ENCODE results near the gene NEUROD2. TPM values are rescaled to one million over a fixed set of nuclear protein-coding genes. Genes with fewer than 3 reads are reported as not detected.

NEUROD2 gene
- total and polyA plus RNA-seq, 7 donors = 0.23 to 1.2 (median 0.33) TPM; not detected in 4

DNA sequence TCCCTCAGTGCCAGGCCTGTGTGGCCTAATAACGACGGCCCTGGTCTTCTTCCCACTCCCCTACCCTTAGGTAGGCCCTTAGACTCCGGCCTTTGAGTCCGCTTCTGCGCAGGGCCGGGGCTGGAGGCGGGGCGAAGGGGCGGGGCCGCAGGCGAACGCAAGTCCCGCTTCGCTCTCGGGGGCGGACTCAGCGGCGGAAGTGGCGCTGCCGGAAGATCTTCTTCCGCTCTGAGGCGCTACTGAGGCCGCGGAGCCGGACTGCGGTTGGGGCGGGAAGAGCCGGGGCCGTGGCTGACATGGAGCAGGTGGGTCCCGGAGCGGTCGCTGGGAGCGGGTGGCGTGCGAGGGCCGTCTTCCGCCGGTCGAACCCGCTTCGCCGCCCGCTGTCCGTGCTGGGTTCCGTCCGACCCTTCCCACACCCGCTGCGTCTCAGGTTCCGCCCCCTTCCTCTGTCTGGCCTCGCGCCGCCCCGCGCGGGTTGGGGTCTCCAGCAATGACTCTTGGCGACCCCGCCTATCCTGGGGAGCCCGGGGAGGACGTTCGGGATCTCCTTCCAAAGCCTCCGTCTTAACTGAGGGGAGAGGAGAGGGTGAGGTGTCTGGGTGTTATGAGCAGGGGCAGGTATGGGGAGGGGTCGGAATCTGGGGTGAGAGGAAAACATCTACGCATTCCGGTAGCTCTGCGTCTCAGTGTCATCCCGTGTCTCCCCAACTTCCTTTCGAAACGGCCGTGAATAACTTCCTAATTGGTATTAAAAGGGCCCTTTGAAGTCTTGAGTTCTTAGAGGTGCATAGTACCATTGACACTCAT, 29.4 kb upstream of the NEUROD2 start, which contains the start of gene STARD3:
TSS of gene STARD3 (plus strand) at position 218 of the 810 bp plus-strand sequence. CDS start 16,388 bp downstream, outside the sequence.
- no peaks in the 10 kb centered on the region for H3K9me3 ChIP-seq
- intact Hi-C loops (cut with DNase I) = loop anchor here (2.0 kb wide), 2 partner anchors 94 to 118 kb away; partner anchors contain the start of gene MIEN1
- TF ChIP-seq POLR2A (IDR thresholded peaks at IDR 0.05) (peak; percentile 38 to 66), EP300 (IDR thresholded peaks at IDR 0.05) (no peak), POLR2AphosphoS5 (IDR thresholded peaks at IDR 0.05) (peak; percentile 63 to 74 (median 66))
- TF ChIP-seq, protein P1, sequence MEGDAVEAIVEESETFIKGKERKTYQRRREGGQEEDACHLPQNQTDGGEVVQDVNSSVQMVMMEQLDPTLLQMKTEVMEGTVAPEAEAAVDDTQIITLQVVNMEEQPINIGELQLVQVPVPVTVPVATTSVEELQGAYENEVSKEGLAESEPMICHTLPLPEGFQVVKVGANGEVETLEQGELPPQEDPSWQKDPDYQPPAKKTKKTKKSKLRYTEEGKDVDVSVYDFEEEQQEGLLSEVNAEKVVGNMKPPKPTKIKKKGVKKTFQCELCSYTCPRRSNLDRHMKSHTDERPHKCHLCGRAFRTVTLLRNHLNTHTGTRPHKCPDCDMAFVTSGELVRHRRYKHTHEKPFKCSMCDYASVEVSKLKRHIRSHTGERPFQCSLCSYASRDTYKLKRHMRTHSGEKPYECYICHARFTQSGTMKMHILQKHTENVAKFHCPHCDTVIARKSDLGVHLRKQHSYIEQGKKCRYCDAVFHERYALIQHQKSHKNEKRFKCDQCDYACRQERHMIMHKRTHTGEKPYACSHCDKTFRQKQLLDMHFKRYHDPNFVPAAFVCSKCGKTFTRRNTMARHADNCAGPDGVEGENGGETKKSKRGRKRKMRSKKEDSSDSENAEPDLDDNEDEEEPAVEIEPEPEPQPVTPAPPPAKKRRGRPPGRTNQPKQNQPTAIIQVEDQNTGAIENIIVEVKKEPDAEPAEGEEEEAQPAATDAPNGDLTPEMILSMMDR (IDR thresholded peaks at IDR 0.05) = no peak
- peak within 1 kb of the TSS; percentile 73 to 88 (median 82) for H3K4me3 ChIP-seq
- WGBS, 2 donors = 1% methylated on average over 69 of the region's 69 CpGs
- H3K27me3 ChIP-seq = no peaks in the 10 kb centered on the region
- peaks cover 0 to 70% (median 48%) of the 10 kb centered on the region in 4 donors for H3K4me1 ChIP-seq
- H3K27ac ChIP-seq = peak within 1 kb of the TSS; percentile 84 to 89 (median 86)
- peak; percentile 96 for DNase-seq
- H3K36me3 ChIP-seq = no peaks in the 10 kb centered on the region

DNA sequence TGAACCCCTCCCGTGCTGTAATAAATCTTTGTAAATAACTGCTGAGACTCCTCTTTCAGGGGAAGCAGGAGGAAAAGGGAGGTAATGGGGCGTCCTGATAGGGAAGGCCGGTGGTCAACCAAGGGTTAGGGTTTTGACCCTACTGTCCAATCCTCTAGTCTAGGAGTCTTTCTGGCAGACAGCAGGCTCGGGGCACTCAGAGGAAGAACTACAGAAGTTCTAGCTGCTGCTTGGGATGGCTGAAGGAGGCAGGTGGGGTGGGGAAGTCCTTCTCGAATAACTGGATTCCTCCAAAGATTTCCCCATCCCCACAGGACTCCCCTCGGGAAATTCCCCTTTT, 28.8 kb upstream of the NEUROD2 start:
- WGBS, 2 donors = 12 to 23% methylated on average over 6 of the region's 6 CpGs
- no peak for TF ChIP-seq POLR2AphosphoS5 (IDR thresholded peaks at IDR 0.05)
- TF ChIP-seq EP300 (IDR thresholded peaks at IDR 0.05) = no peak
- TF ChIP-seq POLR2A (IDR thresholded peaks at IDR 0.05) = no peak
- Histone ChIP-seq H3K9me3 (no peaks in the 10 kb centered on the region), H3K27me3 (peaks cover 0 to 5% (median 0%) of the 10 kb centered on the region in 3 donors), H3K4me3 (peak overlapping the region; percentile 73 to 88 (median 82)), H3K4me1 (peaks cover 0 to 68% (median 45%) of the 10 kb centered on the region in 4 donors), H3K27ac (peak overlapping the region; percentile 84 to 89 (median 86)), H3K36me3 (no peaks in the 10 kb centered on the region)
- intact Hi-C loops (cut with DNase I) = loop anchor here (2.0 kb wide), 2 partner anchors 94 to 118 kb away; partner anchors contain the start of gene MIEN1
- no peak for DNase-seq

DNA sequence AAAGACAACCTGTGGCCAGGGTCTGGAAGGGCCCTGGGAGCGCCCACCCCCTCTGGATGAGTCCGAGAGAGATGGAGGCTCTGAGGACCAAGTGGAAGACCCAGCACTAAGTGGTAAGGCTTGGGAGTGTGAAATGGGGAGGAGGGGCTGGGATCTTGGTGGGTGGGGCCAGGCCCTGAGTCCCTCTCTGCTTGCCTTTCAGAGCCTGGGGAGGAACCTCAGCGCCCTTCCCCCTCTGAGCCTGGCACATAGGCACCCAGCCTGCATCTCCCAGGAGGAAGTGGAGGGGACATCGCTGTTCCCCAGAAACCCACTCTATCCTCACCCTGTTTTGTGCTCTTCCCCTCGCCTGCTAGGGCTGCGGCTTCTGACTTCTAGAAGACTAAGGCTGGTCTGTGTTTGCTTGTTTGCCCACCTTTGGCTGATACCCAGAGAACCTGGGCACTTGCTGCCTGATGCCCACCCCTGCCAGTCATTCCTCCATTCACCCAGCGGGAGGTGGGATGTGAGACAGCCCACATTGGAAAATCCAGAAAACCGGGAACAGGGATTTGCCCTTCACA, 28.0 kb upstream of the NEUROD2 start:
- Histone ChIP-seq H3K27ac (no peak overlapping the region), H3K36me3 (no peaks in the 10 kb centered on the region), H3K4me1 (peaks cover 0 to 60% (median 43%) of the 10 kb centered on the region in 4 donors), H3K27me3 (peaks cover 0 to 13% (median 0%) of the 10 kb centered on the region in 3 donors), H3K4me3 (no peak overlapping the region), H3K9me3 (no peaks in the 10 kb centered on the region)
- intact Hi-C loops (cut with DNase I) = loop anchor here (2.0 kb wide), 2 partner anchors 95 to 119 kb away; partner anchors contain the start of gene MIEN1
- no peak for DNase-seq
- WGBS, 2 donors = 77 to 88% methylated on average over 8 of the region's 8 CpGs
- TF ChIP-seq POLR2AphosphoS5 (IDR thresholded peaks at IDR 0.05) (no peak), EP300 (IDR thresholded peaks at IDR 0.05) (no peak), POLR2A (IDR thresholded peaks at IDR 0.05) (no peak)
- TF ChIP-seq, protein P1 (IDR thresholded peaks at IDR 0.05) = no peak

DNA sequence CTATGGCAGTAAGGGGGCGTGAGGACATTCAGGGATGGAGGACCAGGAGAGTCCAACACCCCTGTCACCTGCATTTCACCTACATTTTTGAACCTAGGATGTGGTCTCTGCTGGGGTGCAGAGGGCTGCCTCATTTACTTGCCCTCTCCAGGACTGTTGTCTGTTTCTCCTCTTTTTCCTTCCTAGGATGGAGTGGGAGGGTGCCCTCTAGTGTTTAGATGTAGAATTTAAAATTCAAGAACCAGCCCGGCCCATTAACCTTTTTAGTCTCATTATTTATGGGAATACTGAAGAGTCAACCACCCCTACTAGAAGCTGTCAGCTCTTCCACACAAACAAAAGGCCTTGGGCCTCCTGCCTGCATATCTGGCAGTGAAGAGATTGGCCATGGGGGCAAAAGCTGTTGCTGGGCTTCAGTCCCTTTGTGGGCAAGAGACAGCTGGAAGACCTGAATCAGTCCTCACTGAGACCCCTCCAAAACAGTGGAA, 26.7 kb upstream of the NEUROD2 start:
- Histone ChIP-seq H3K4me3 (no peak overlapping the region), H3K36me3 (no peaks in the 10 kb centered on the region), H3K27me3 (peaks cover 0 to 19% (median 11%) of the 10 kb centered on the region in 3 donors), H3K27ac (peak overlapping the region in 2 of 4 donors; percentile 7 to 37), H3K9me3 (no peaks in the 10 kb centered on the region), H3K4me1 (peaks cover 0 to 48% (median 33%) of the 10 kb centered on the region in 4 donors)
- intact Hi-C loops (cut with DNase I) = no loop called here
- WGBS, 2 donors = 34 to 45% methylated on average over 2 of the region's 2 CpGs
- no peak for DNase-seq
- no peak for TF ChIP-seq POLR2AphosphoS5 (IDR thresholded peaks at IDR 0.05)
- TF ChIP-seq, protein P1 (IDR thresholded peaks at IDR 0.05) = peak; percentile 62 to 77 (median 64)
